ENCODE data around the gene NRP1.

NRP1 gene

DNA sequence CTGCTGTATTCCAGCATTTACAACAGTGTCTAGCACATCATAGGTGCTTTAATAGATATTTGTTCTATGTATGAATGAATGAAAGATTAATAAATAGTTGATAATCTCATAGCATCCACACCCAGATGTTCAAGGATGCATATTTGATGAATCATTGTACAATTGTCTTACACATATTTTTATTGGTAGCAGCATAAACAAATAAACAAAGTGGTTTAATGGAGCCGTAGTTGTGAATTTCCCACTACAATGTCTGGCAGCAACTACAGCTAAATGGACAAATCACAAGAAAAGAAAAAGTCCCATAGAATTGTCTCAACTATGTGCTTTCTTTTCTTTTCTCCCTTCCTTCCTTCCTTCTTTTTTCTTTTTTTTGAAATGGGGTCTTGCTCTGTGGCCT lies 150.8 kb downstream of the NRP1 start:
- peak; percentile 62 for DNase-seq (ENCODE audit: low read depth)

GRCh38 chr10:33180921-33181320 lies 153.5 kb downstream of the NRP1 start:
- no peak for DNase-seq (ENCODE audit: low read depth)

DNA sequence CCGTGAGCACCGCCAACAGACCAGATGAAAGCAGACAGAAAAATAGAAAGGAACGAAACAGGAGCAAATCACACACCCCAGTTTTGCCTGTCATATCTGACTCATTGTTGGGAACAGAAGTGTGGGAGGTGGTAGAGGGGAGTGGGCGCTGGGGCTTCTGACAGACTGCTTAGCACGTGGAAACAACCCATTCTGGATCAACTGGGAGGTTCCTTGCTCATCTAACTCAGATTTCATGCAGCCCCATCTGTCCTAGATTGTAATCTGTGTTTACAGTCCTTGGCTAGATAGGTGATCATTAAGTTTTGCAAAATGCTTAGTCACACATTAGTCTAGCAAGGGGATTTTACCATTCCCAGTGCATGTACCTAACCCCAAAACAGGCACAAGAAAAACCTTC lies 154.1 kb downstream of the NRP1 start:
- DNase-seq (ENCODE audit: low read depth), result peak; percentile 39

DNA sequence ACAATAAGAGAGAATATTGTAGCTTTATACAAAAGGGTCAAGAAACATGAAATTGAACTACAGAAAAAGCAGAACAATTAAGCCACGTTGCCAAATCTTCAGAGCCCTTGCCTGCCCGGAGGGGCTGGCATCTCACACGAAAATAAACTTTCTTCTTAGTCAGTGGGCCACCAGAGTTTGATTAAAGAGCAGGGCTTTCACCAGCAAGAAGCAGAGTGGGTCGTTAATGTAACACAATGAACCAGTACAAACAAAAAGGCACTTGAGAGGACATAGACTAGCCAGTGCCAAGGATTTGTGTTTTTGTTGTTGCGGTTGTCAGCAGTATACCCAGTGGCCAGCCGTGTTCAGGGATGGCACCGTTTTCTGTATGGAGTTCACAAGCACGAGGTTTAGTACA lies 155.4 kb downstream of the NRP1 start:
- peak; percentile 37 for DNase-seq (ENCODE audit: low read depth)

DNA sequence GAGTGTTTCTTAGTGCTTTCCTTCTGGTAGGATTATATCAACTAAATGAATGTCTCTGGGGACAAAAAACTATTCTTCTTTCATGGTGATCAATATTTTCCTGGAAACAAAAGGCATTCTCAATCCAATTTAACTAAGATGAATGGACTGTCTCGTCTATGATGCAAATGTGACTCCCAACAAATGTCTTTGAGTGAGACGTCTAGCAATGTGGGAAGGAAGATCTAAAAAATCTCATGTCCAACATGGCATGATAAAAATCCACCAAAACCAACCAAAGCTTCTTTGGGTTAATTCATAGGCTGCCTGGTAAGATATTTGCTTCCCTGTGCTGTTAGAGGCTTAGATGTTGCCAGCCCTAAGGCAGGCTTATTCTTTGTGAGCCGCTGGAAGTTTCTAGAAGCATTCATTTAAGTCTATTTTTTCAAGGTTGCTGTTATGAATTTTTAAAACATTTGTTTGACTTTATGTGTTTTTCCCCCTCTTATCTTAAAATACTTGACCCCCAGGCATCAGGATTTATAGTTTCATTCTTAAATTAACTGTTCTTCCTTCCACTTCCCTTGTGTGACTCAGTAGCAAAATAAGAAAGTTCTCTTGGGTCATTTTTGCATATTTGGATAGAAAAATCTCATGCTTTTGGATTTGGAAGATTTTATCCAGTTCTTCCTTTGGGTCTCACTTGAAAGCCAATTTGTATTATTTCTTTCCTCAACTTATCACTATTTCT lies 156.3 kb downstream of the NRP1 start:
- peak; percentile 71 for DNase-seq (ENCODE audit: low read depth)

DNA sequence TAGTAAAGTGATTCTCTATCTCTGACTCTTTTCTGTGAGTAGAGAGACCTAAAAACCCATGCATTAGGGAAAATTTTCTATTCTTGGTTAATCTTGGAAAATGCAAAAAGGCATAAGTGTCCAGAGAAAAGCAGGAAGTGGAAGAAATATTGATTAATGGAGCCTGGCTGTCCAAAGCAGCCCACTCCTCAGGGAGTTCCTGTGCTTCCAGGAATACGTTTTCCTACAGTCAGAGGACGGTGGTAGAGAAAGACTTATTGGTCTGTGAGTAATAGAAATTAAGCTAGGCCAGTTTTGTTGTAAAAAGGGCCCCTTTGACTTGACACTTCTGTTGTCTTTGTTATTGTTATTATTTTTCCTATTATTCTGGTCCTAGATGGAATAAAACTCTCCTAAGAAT lies 157.8 kb downstream of the NRP1 start:
- DNase-seq (ENCODE audit: low read depth), result no peak

GRCh38 chr10:33174674-33175434 lies 159.6 kb downstream of the NRP1 start:
- DNase-seq (ENCODE audit: low read depth), result peak; percentile 45

- DNase-seq (ENCODE audit: low read depth), result no peak
Measured at GRCh38 chr10:33165911-33166310, 168.6 kb downstream of the NRP1 start.

DNA sequence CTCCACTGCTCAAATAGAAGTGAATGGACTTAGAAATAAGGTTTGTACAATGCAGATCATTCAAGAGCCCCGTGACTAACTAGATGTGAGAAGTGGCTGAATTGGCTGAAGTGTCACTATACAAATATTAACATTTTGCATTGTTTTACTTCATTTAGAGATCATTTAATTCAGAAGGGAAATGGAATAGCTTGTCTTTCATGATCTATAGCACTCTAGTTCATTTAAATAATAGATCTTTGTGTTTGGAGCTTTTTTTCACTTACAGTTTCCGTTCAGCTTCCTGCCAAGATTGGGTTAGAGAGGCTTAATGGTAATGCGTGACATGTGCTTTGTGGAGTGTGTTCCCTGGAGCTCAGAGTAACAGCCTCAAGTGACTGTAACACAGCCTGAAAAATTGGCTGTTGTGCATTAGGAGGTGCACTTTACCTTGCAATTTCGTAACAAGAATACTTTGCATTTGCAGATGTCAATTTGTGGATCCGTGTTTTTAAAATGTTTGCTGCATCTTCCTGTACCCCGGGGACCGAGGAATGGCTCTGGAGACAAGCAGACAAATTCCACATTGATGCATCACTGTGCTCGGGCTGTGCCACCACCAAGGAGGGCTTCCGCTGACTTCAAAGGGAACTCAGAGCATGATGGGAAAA lies 170.3 kb downstream of the NRP1 start:
- DNase-seq (ENCODE audit: low read depth), result peak; percentile 68

DNA sequence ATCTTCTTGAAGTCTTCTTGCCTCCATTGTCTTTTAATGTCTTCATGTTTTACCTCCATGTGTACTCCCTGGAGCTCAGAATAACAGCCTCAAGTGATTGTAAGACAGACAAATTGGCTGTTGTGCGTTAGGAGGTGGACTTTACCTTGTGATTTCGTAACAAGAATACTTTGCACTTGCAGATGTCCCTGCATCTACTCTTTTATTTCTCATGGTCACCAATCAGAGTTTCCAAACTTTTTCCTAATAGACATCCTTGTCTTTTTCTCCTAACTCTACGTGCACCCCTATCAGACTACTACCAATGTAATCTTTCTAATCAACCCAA lies 172.3 kb downstream of the NRP1 start:
- no peak for DNase-seq (ENCODE audit: low read depth)

- no peak for DNase-seq (ENCODE audit: low read depth)
Measured at GRCh38 chr10:33161550-33162247, 172.8 kb downstream of the NRP1 start.

GRCh38 chr10:33160151-33160550 lies 174.3 kb downstream of the NRP1 start:
- DNase-seq (ENCODE audit: low read depth), result no peak

DNA sequence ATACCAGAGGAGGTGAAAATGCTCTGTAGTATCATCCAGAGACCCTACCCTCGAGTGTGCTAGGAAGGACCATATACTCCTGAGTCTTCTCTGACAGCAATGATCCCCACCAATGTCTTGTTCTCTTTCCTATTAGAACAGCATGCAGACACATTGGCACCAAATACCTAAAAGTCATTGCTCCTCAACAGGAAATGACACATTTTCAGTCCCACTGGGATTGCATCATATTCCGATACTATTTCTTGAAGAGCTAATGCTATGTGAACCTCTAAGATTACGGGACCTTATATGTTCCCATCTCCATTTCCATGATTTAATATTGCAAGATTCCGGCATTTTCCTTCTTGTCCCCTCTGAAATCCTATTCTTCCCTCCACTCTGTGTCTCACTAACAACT lies 177.4 kb downstream of the NRP1 start:
- peak; percentile 70 for DNase-seq (ENCODE audit: low read depth)

DNA sequence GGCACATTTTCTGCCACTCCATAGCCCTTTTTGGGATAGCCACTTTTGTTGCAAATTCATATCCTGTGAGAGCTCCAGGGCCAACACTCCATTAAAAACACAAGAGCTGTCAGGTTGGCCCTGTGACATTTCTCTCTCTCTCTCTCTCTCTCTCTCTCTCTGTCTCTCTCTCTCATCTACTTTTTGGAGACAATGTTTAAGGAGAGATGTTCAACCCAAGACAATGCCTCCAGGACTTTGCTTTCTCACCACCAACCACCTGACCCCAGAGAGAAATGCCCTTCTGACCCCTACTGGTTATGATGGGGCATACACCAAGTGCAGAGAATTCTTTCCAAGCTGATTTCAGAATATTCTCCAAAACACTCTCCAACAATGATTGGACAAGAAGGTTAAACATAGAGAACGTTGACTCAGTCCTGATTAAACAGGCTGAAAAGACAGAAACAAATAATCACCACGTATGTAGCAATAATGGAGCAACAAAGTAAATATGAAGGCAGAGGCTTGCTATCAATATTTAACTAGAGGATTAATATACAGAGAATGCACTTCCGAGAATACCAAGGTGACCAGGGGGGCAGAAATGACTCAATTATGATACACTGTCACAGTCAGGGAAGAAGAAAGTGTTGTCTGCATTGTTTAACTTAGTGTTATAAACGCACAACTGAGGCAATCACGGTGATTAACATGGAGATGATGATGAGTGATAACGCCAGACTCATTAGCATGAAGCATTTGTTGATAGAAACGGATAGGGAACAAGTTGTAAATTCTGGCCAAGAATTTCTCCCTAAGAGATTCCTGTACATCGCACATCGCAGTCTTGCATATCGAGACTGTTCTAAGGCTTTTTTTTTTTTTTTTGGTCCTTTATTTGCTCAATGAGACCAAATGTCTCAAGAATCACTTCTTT lies 178.5 kb downstream of the NRP1 start:
- peak; percentile 69 for DNase-seq (ENCODE audit: low read depth)

GRCh38 chr10:33154590-33154989 lies 179.9 kb downstream of the NRP1 start:
- no peak for DNase-seq (ENCODE audit: low read depth)

- no peak for DNase-seq (ENCODE audit: low read depth)
Measured at GRCh38 chr10:33153968-33154327, 180.5 kb downstream of the NRP1 start.

GRCh38 chr10:33153251-33153967 lies 181.1 kb downstream of the NRP1 start:
- no peak for DNase-seq (ENCODE audit: low read depth)

DNA sequence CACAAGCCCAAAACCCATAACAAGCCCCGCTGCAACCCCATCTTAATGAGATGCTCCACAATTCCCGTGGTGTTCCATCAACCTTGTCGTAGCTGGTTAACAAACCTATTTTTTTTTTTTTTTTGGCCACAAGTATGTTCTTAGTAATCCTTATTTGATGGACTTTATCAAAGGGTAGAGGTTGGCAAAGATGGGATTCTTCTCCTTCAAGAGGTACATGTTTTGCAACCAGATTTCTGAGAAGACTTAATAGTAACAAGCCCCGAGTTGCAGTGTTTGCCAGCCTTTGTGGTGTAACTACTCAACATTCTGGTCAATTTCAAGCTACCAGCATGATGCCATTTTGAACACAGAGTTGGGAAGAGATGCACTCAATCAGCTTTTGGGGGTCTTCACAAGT lies 181.7 kb downstream of the NRP1 start:
- DNase-seq (ENCODE audit: low read depth), result no peak

GRCh38 chr10:33152146-33152545 lies 182.3 kb downstream of the NRP1 start:
- no peak for DNase-seq (ENCODE audit: low read depth)

DNA sequence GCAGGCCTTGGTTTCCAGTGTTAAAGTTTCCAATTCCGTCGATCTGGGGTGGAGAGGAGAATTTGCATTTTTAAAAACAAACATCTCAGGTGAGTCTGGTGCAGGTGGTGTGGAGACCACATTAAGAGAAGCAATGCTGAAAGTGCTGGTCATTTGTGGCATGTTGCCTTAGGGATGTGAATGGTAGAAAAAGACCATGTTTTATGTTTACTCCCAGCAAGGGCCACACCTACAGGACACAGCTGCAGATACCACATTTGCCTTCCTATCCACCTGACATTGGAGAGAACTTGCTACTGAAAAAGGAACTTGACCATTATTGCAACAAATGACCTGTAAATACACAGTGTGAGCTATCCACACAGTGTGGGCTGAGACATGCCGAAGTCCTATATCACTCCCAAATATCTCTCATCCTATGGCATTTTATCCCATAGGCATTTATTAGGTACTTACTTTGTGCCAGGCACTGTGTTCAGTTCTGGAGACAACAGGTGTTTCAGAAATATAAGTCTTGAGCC lies 183.1 kb downstream of the NRP1 start:
- no peak for DNase-seq (ENCODE audit: low read depth)

GRCh38 chr10:33150889-33151288 lies 183.6 kb downstream of the NRP1 start:
- DNase-seq (ENCODE audit: low read depth), result no peak

Data from EH (cell line).